ENCODE data around the gene ZNF576. TPM values are rescaled to one million over a fixed set of nuclear protein-coding genes. Genes with fewer than 3 reads are reported as not detected.

Gene ZNF576
- total and polyA plus RNA-seq, 2 of the 4 experiments (the other 2 are of a cell fraction) = 13.8 to 19.5 TPM

DNA sequence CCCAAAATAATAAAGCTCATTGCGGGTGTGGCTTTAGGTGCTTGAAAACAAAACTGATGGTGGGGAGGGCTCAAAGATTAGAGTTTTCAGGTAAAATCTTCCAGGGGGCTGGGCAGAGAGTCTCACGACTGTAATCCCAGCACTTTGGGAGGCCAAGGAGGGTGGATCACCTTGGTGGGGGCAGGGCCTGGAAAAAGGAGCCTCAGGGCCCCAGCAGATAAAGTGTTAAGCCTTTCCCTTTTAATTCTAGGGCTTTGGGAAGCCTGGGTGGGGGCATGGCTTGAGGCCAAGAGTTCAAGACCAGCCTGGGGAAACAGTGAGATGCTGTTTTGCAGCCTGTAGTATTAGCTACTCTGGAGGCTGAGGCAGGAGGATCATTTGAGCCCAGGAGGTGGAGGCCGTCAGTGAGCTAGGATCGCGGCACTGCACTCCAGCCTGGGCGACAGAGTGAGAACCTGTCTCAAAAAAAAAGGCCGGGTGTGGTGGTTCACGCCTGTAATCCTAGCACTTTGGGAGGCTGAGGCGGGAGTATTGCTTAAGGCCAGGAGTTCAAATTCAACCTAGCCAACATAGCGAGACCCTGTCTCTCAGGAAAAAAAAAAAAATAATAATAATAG lies 2.2 kb upstream of the ZNF576 start:
- H2BK5ac ChIP-seq (ENCODE audit: low read depth, low read length, poor library complexity, severe bottlenecking) = no peak overlapping the region
- no peak overlapping the region for H2AK9ac ChIP-seq (replicated peaks; ENCODE audit: low read depth, low read length, poor library complexity)
- in situ Hi-C loops (cut with MboI; ENCODE audit: low sequenced_read_pairs) = no loop called here
- H3K56ac ChIP-seq (ENCODE audit: extremely low read depth, insufficient read depth, low read length) = no peak overlapping the region
- ATAC-seq (ENCODE audit: low read depth) (no peak), DNase-seq (no peak)
- H3K36me3 ChIP-seq (ENCODE audit: control insufficient read depth, insufficient read depth, low read length) = peaks cover 44% of the 10 kb centered on the region
- H4K5ac ChIP-seq (ENCODE audit: low read depth, low read length) = no peak overlapping the region
- H3K79me1 ChIP-seq (ENCODE audit: low read depth in 1 of 2, low read length in 2 of 2) = peaks cover 31 to 77% of the 10 kb centered on the region in 2 experiments
- BruUV-seq (replicated peaks) = no TSS peak
- dilution Hi-C loops (cut with HindIII; ENCODE audit: low sequenced_read_pairs, unreplicated experiment) = no loop called here
- peak overlapping the region; percentile 54 for H3K4me3 ChIP-seq (ENCODE audit: insufficient read depth, low read depth, low read length)
- peaks cover 9% of the 10 kb centered on the region for H3K4me1 ChIP-seq (ENCODE audit: control insufficient read depth, insufficient read depth, low read length)
- CTCF ChIA-PET = interaction anchor here (0.6 to 4.5 kb wide), 7 partner anchors 12 to 163 kb away, joined by 3 to 29 read pairs (median 3); no protein-coding TSS in a partner anchor
- 92% methylated on average over 5 of the region's 10 CpGs; no CpG with 5 or more reads in 1 of the 2 experiments for WGBS, 2 experiments (ENCODE audit: extremely low coverage in 2 of 2, insufficient read length in 1 of 2)
- H2AFZ ChIP-seq (replicated peaks; ENCODE audit: low read length, poor library complexity) = no peak overlapping the region
- TF ChIP-seq BHLHE40 (IDR thresholded peaks at IDR 0.05; ENCODE audit: low read depth, low read length) (no peak), MXI1 (IDR thresholded peaks at IDR 0.05; ENCODE audit: borderline replicate concordance, low read depth, low read length) (no peak), MAZ (IDR thresholded peaks at IDR 0.05; ENCODE audit: borderline replicate concordance, low read depth, low read length) (no peak), FOS (IDR thresholded peaks at IDR 0.05; ENCODE audit: low read depth, low read length) (no peak), POLR2A (IDR thresholded peaks at IDR 0.05; ENCODE audit: low read depth, low read length) (no peak), RFX5 (IDR thresholded peaks at IDR 0.05; ENCODE audit: low read depth, low read length) (no peak), MAFK (IDR thresholded peaks at IDR 0.05; ENCODE audit: low read depth, low read length) (no peak), NFE2L2 (IDR thresholded peaks at IDR 0.05; ENCODE audit: low read depth, low read length) (no peak), CEBPB (IDR thresholded peaks at IDR 0.05; ENCODE audit: low read depth, low read length) (no peak)
- TF ChIP-seq, protein P1, sequence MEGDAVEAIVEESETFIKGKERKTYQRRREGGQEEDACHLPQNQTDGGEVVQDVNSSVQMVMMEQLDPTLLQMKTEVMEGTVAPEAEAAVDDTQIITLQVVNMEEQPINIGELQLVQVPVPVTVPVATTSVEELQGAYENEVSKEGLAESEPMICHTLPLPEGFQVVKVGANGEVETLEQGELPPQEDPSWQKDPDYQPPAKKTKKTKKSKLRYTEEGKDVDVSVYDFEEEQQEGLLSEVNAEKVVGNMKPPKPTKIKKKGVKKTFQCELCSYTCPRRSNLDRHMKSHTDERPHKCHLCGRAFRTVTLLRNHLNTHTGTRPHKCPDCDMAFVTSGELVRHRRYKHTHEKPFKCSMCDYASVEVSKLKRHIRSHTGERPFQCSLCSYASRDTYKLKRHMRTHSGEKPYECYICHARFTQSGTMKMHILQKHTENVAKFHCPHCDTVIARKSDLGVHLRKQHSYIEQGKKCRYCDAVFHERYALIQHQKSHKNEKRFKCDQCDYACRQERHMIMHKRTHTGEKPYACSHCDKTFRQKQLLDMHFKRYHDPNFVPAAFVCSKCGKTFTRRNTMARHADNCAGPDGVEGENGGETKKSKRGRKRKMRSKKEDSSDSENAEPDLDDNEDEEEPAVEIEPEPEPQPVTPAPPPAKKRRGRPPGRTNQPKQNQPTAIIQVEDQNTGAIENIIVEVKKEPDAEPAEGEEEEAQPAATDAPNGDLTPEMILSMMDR (conservative IDR thresholded peaks at IDR 0.05; ENCODE audit: low read depth, low read length) = no peak
- TF ChIP-seq, protein P2, sequence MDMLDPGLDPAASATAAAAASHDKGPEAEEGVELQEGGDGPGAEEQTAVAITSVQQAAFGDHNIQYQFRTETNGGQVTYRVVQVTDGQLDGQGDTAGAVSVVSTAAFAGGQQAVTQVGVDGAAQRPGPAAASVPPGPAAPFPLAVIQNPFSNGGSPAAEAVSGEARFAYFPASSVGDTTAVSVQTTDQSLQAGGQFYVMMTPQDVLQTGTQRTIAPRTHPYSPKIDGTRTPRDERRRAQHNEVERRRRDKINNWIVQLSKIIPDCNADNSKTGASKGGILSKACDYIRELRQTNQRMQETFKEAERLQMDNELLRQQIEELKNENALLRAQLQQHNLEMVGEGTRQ (IDR thresholded peaks at IDR 0.05; ENCODE audit: low read depth, low read length) = no peak
- peak overlapping the region in 1 of 2 experiments; percentile 38; a peak in 1 of 4 replicates for H4K8ac ChIP-seq (ENCODE audit: low read depth in 2 of 2, low read length in 2 of 2)
- H3K23ac ChIP-seq (ENCODE audit: low read depth, low read length) = no peak overlapping the region
- H3K9ac ChIP-seq (ENCODE audit: low read depth, low read length) = peak overlapping the region; percentile 69; the same call in 1 of the 2 replicates
- H2AK5ac ChIP-seq (ENCODE audit: low read depth, low read length) = no peak overlapping the region; the same call in 1 of the 2 replicates
- H3K9me3 ChIP-seq (ENCODE audit: control insufficient read depth, insufficient read depth, low read length) = no peaks in the 10 kb centered on the region
- no peaks in the 10 kb centered on the region for H3K27me3 ChIP-seq (ENCODE audit: control insufficient read depth, insufficient read depth, low read length)
- no peak overlapping the region for H2BK20ac ChIP-seq (ENCODE audit: low read depth, low read length)
- H3K9me1 ChIP-seq (ENCODE audit: insufficient read depth, low read length) = no peaks in the 10 kb centered on the region
- H2BK15ac ChIP-seq (ENCODE audit: low read depth, low read length) = no peak overlapping the region
- no peak overlapping the region for H2BK120ac ChIP-seq (ENCODE audit: low read depth, low read length)
- POLR2A ChIA-PET (ENCODE audit: unreplicated experiment) = no interaction called here
- no peak overlapping the region for H3K27ac ChIP-seq (ENCODE audit: insufficient read depth, low read length)
- no peak overlapping the region for H4K91ac ChIP-seq (ENCODE audit: insufficient read depth, low read depth, low read length)
- H3K14ac ChIP-seq (replicated peaks; ENCODE audit: low read depth, low read length) = no peak overlapping the region
- peaks cover 10% of the 10 kb centered on the region for H4K20me1 ChIP-seq (ENCODE audit: insufficient read depth, low read length)
- no peak overlapping the region for H3K18ac ChIP-seq (ENCODE audit: low read depth, low read length)
- peak overlapping the region; percentile 86 for H3K4me2 ChIP-seq (ENCODE audit: low read depth, low read length)
- intact Hi-C loops (cut with micrococcal nuclease) = loop anchor here (1.0 to 2.0 kb wide), 3 partner anchors 33 to 147 kb away; no protein-coding TSS in a partner anchor
- no peak overlapping the region for H3K4ac ChIP-seq (ENCODE audit: low read depth, low read length)

Measured in IMR-90 (cell line).